PC-9 (cell line): ENCODE measurements around the gene FXYD3. TPM values are rescaled to one million over a fixed set of nuclear protein-coding genes. Genes with fewer than 3 reads are reported as not detected.
A peak's percentile ranks its signal among the peaks of the same experiment; 100 is the strongest.

Source experiments
- BruUV-seq: library from RNA; stranded (reverse); fragments of 400-500 nt; replicated peaks from 2 replicates; lab custom pipeline; 2021; lab: Mats Ljungman, UMichigan
- CTCF ChIA-PET: fragments of 300-600 bp; sonication (Branson Sonifier 250); formaldehyde crosslinking; loops from one replicate; lab custom pipeline; 2022; ENCODE audit warnings: antibody characterized with exemption; lab: Charles Lee
- POLR2A ChIA-PET: fragments of 300-600 bp; sonication (Branson Sonifier 250); formaldehyde crosslinking; loops from one replicate; lab custom pipeline; 2022; ENCODE audit warnings: antibody characterized with exemption; ENCODE audit not compliant: unreplicated experiment; lab: Charles Lee
- DNase-seq, 2 experiments: peaks; one replicate each; pipeline versions ENCODE4 v3.0.0 to v3.0.0-alpha.2; 2015 to 2022; ENCODE audit warnings: mixed read lengths in 1 of 2
- H2AFZ ChIP-seq: fragments of 200-600 bp; sonication (generic); 2 replicates; pipeline ENCODE4 v1.8.1; 2017; ENCODE audit warnings: antibody characterized with exemption
- H3F3A ChIP-seq: fragments of 200-600 bp; sonication (generic); 2 replicates; pipeline ENCODE4 v1.8.1; 2017; ENCODE audit warnings: antibody characterized with exemption, mild to moderate bottlenecking, low read depth; ENCODE audit not compliant: insufficient read depth
- H3K27ac ChIP-seq: fragments of 200-600 bp; sonication (generic); 2 replicates; pipeline ENCODE4 v1.6.1; 2016; ENCODE audit warnings: mixed run types
- H3K27me3 ChIP-seq: fragments of 200-600 bp; sonication (generic); 2 replicates; pipeline ENCODE4 v1.6.1; 2016; ENCODE audit warnings: low read depth, mixed run types; ENCODE audit not compliant: insufficient read depth
- H3K36me3 ChIP-seq: fragments of 200-600 bp; sonication (generic); 2 replicates; pipeline ENCODE4 v1.6.1; 2016; ENCODE audit warnings: low read depth, mixed run types
- H3K4me1 ChIP-seq: fragments of 200-600 bp; sonication (generic); replicated peaks from 2 replicates; pipeline ENCODE4 v1.6.1; 2016; ENCODE audit warnings: mixed run types; ENCODE audit not compliant: insufficient read depth
- H3K4me2 ChIP-seq: fragments of 200-600 bp; sonication (generic); 2 replicates; pipeline ENCODE4 v1.6.1; 2017; ENCODE audit warnings: mixed run types
- H3K4me3 ChIP-seq: fragments of 200-600 bp; sonication (generic); 2 replicates; pipeline ENCODE4 v1.6.1; 2016; ENCODE audit warnings: mixed run types
- H3K79me2 ChIP-seq: fragments of 200-600 bp; sonication (generic); 2 replicates; pipeline ENCODE4 v1.6.1; 2017; ENCODE audit warnings: low read depth, mixed run types
- H3K9me2 ChIP-seq: fragments of 200-600 bp; sonication (generic); 2 replicates; pipeline ENCODE4 v1.8.1; 2017; ENCODE audit warnings: mild to moderate bottlenecking; ENCODE audit not compliant: insufficient read depth
- H3K9me3 ChIP-seq: fragments of 200-600 bp; sonication (generic); 2 replicates; pipeline ENCODE4 v1.8.1; 2016; ENCODE audit warnings: low read depth; ENCODE audit not compliant: insufficient read depth
- H4K20me1 ChIP-seq: fragments of 200-600 bp; sonication (generic); 2 replicates; pipeline ENCODE4 v1.8.1; 2017; ENCODE audit not compliant: insufficient read depth
- EZH2 ChIP-seq: fragments of 200-600 bp; sonication (generic); IDR thresholded peaks from 2 replicates; pipeline ENCODE4 v1.8.0; 2017; ENCODE audit warnings: antibody characterized with exemption, low read depth
- intact Hi-C: fragments of 100-400 bp; cut with micrococcal nuclease; formaldehyde crosslinking; loops from one replicate; pipeline ENCODE4 v1.10.0; 2022; ENCODE audit not compliant: unreplicated experiment
- total RNA-seq: library from RNA; stranded (reverse); gene quantifications from 2 replicates; pipeline ENCODE4 v1.2.3, GENCODE V29; 2021
- TF ChIP-seq, protein P1 (sequence below): fragments of 200-600 bp; sonication (generic); conservative IDR thresholded peaks from 2 replicates; pipeline ENCODE4 v1.6.1; 2017; ENCODE audit warnings: mixed run types, antibody characterized with exemption, mild to moderate bottlenecking, moderate library complexity

The FXYD3 gene
- total RNA-seq, 1 experiment from 2014 or later = 287 TPM

DNA sequence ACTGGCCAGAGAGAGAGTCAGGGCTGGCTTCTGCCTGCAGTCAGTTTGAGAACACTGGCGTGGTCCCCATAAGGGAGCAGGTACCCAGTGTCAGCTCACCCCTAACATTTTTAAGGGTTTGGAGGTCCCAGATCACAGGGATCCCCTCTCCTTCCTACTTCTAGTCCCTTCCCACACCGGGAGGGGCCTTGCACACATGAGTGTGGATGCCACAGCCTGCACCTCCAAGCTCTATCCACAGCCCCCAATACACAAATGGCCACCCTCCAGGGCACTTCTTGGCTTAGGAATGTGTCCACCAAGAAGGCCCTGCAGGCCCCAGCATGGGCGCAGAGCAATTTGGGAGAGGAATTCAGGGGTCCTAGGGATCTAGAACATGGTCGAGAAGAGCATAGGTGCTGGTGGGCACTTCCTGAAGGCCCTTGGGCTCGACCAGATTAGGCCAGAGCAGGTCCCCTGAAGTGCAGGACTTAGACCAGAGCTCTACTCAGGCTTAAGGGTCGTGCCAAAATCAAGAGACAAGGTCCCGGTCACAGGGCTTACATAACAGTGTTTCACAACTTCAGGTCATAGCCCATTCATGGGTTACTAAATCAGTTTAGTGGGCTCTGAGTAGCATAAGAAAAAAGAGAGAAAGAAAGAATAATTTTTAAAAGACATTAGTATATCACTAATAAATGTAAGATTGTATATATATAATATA is 54.9 kb downstream of the FXYD3 start:
- peaks cover 34% of the 10 kb centered on the region for H3K36me3 ChIP-seq
- CTCF ChIA-PET = no interaction called here
- no peak for DNase-seq

DNA sequence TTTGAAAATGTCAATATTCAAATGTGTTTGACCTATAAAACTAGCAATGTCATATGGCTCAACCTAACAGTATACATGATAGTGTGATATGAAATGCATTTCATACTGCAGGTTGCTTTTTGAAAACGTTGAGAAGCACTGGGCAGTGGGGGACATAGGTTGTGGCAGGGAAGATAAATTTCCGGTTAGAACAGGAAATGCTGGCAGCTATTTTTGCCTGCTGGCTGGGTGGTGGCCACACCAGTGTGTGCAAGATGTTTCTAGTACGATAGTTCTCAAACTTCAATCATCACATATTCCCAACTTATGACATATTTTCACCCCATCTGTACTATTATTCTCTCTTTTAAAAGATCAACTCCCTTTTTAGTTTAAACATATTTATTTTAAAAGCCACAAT is 56.1 kb downstream of the FXYD3 start:
- TF ChIP-seq, protein P1, sequence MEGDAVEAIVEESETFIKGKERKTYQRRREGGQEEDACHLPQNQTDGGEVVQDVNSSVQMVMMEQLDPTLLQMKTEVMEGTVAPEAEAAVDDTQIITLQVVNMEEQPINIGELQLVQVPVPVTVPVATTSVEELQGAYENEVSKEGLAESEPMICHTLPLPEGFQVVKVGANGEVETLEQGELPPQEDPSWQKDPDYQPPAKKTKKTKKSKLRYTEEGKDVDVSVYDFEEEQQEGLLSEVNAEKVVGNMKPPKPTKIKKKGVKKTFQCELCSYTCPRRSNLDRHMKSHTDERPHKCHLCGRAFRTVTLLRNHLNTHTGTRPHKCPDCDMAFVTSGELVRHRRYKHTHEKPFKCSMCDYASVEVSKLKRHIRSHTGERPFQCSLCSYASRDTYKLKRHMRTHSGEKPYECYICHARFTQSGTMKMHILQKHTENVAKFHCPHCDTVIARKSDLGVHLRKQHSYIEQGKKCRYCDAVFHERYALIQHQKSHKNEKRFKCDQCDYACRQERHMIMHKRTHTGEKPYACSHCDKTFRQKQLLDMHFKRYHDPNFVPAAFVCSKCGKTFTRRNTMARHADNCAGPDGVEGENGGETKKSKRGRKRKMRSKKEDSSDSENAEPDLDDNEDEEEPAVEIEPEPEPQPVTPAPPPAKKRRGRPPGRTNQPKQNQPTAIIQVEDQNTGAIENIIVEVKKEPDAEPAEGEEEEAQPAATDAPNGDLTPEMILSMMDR = no peak
- TF ChIP-seq EZH2 = no peak
- H3K79me2 ChIP-seq = no peaks in the 10 kb centered on the region
- no peaks in the 10 kb centered on the region for H4K20me1 ChIP-seq
- ChIA-PET CTCF (interaction anchor here (0.5 kb wide), 1 partner anchor 116 kb away, joined by 4 read pairs; no protein-coding TSS in a partner anchor), POLR2A (no interaction called here)
- intact Hi-C loops = no loop called here
- peaks cover 56% of the 10 kb centered on the region for H3K4me1 ChIP-seq
- H3K4me2 ChIP-seq = no peak overlapping the region
- peaks cover 89% of the 10 kb centered on the region for H3F3A ChIP-seq
- peak overlapping the region; percentile 22; the same call in 1 of the 2 replicates for H3K27ac ChIP-seq
- peaks cover 21% of the 10 kb centered on the region for H3K36me3 ChIP-seq
- DNase-seq = no peak
- no TSS peak for BruUV-seq
- H2AFZ ChIP-seq = no peak overlapping the region
- no peaks in the 10 kb centered on the region for H3K9me3 ChIP-seq
- H3K4me3 ChIP-seq = no peak overlapping the region
- H3K27me3 ChIP-seq = no peaks in the 10 kb centered on the region
- no peaks in the 10 kb centered on the region for H3K9me2 ChIP-seq

More for the DNA sequence above, 54.9 kb downstream of the FXYD3 start:
- POLR2A ChIA-PET = no interaction called here
- Histone ChIP-seq H2AFZ (no peak overlapping the region), H3K4me3 (no peak overlapping the region), H4K20me1 (no peaks in the 10 kb centered on the region), H3K4me1 (peaks cover 57% of the 10 kb centered on the region), H3K27ac (peak overlapping the region; percentile 97; the same call in 1 of the 2 replicates), H3K79me2 (peaks cover 11% of the 10 kb centered on the region), H3K27me3 (no peaks in the 10 kb centered on the region), H3F3A (peaks cover 90% of the 10 kb centered on the region), H3K4me2 (no peak overlapping the region), H3K9me2 (no peaks in the 10 kb centered on the region), H3K9me3 (peaks cover 1% of the 10 kb centered on the region; the same call in 1 of the 2 replicates)
- no TSS peak for BruUV-seq
- TF ChIP-seq, protein P1 = no peak
- no peak for TF ChIP-seq EZH2
- intact Hi-C loops = no loop called here

Other genes with a start within 250 kb of the FXYD3 start
- 1.3 and 1.9 TPM in 2 replicates for gene ZNF30, start 188.9 kb upstream of the FXYD3 start, total RNA-seq
- gene ZNF792, start 151.6 kb upstream of the FXYD3 start, total RNA-seq = 3.5 and 4.1 TPM in 2 replicates
- gene GRAMD1A, start 115.5 kb upstream of the FXYD3 start, total RNA-seq = 62.7 and 105 TPM in 2 replicates
- gene SCN1B, start 85.4 kb upstream of the FXYD3 start, total RNA-seq = 2.4 and 3.0 TPM in 2 replicates
- gene HPN, start 74.1 kb upstream of the FXYD3 start, total RNA-seq = 12.3 and 19.2 TPM in 2 replicates
- 1.2 and 1.3 TPM in 2 replicates for gene LGI4, start 19.2 kb downstream of the FXYD3 start, total RNA-seq
- gene FXYD1, start 23.0 kb downstream of the FXYD3 start, total RNA-seq = not detected in 2 replicates
- gene FXYD7, start 27.4 kb downstream of the FXYD3 start, total RNA-seq = not detected in 2 replicates
- 137 and 181 TPM in 2 replicates for gene FXYD5, start 38.9 kb downstream of the FXYD3 start, total RNA-seq
- not detected in 2 replicates for gene FAM187B, start 112.9 kb downstream of the FXYD3 start, total RNA-seq
- 131 and 145 TPM in 2 replicates for gene LSR, start 133.2 kb downstream of the FXYD3 start, total RNA-seq
- gene USF2, start 153.1 kb downstream of the FXYD3 start, total RNA-seq = 92.1 and 98.2 TPM in 2 replicates
- gene HAMP, start 166.7 kb downstream of the FXYD3 start, total RNA-seq = 0.52 TPM in 1 of 2 replicates, not detected in the other
- gene MAG, start 176.3 kb downstream of the FXYD3 start, total RNA-seq = 13.4 and 15.3 TPM in 2 replicates
- gene CD22, start 213.4 kb downstream of the FXYD3 start, total RNA-seq = 28.1 and 29.8 TPM in 2 replicates
- 0.23 and 0.44 TPM in 2 replicates for gene FFAR1, start 232.1 kb downstream of the FXYD3 start, total RNA-seq
- gene FFAR3, start 242.6 kb downstream of the FXYD3 start, total RNA-seq = not detected in 2 replicates